ENCODE measurements around the gene SOX13. TPM values are rescaled to one million over a fixed set of nuclear protein-coding genes. Genes with fewer than 3 reads are reported as not detected.

Gene SOX13
- total and polyA plus RNA-seq, 7 experiments from 2014 or later, result 0.24 to 10.1 (median 0.85) TPM; not detected in 2

GRCh38 chr1:204103431-204103741 is 30.5 kb downstream of the SOX13 start:
- DNase-seq (no peak), ATAC-seq (no peak)
- Histone ChIP-seq H3K36me3 (ENCODE audit: control insufficient read depth in 2 of 3, insufficient read depth in 3 of 3, low read length in 3 of 3) (no peaks in the 10 kb centered on the region), H3K9me3 (ENCODE audit: control insufficient read depth in 2 of 3, low read length in 3 of 3) (no peaks in the 10 kb centered on the region), H3K27ac (ENCODE audit: low read depth, low read length) (no peak overlapping the region), H3K27me3 (ENCODE audit: control insufficient read depth in 2 of 2, insufficient read depth in 2 of 2, low read length in 2 of 2) (no peaks in the 10 kb centered on the region), H3K4me1 (ENCODE audit: control insufficient read depth in 2 of 2, insufficient read depth in 2 of 2, low read length in 2 of 2) (peaks cover 0 to 51% of the 10 kb centered on the region in 2 donors), H3K4me3 (ENCODE audit: low read length) (no peak overlapping the region)
- Mint-ChIP-seq H3K9me3 (peaks cover 0 to 3% (median 0%) of the 10 kb centered on the region in 11 donors), H3K4me3 (no peak overlapping the region), H3K27me3 (peaks cover 0 to 18% (median 4%) of the 10 kb centered on the region in 5 donors), H3K27ac (no peak overlapping the region), H3K4me1 (peaks cover 7 to 27% (median 17%) of the 10 kb centered on the region in 7 donors), H3K36me3 (peaks cover 0 to 2% (median 0%) of the 10 kb centered on the region in 5 donors)
- CTCF ChIA-PET, result no interaction called here
- intact Hi-C loops (cut with micrococcal nuclease), result no loop called here
- POLR2A ChIA-PET, result no interaction called here

- CTCF ChIA-PET, result no interaction called here
- H3K4me3 ChIP-seq (ENCODE audit: low read length), result no peak overlapping the region
- POLR2A ChIA-PET, result no interaction called here
- peak overlapping the region in 4 of 9 donors; percentile 30 to 78 (median 56) for H3K27ac Mint-ChIP-seq
- H3K27me3 Mint-ChIP-seq, result peaks cover 0 to 18% (median 4%) of the 10 kb centered on the region in 5 donors
- peaks cover 7 to 27% (median 17%) of the 10 kb centered on the region in 7 donors for H3K4me1 Mint-ChIP-seq
- H3K4me3 Mint-ChIP-seq, result peak overlapping the region in 3 of 10 donors; percentile 4 to 17 (median 9)
- no peaks in the 10 kb centered on the region for H3K9me3 ChIP-seq (ENCODE audit: control insufficient read depth in 2 of 3, low read length in 3 of 3)
- ATAC-seq, result peak; percentile 35
- no peak for DNase-seq
- no peak overlapping the region for H3K27ac ChIP-seq (ENCODE audit: low read depth, low read length)
- peaks cover 0 to 3% (median 0%) of the 10 kb centered on the region in 11 donors for H3K9me3 Mint-ChIP-seq
- H3K36me3 ChIP-seq (ENCODE audit: control insufficient read depth in 2 of 3, insufficient read depth in 3 of 3, low read length in 3 of 3), result no peaks in the 10 kb centered on the region
- peaks cover 0 to 51% of the 10 kb centered on the region in 2 donors for H3K4me1 ChIP-seq (ENCODE audit: control insufficient read depth in 2 of 2, insufficient read depth in 2 of 2, low read length in 2 of 2)
- H3K36me3 Mint-ChIP-seq, result peaks cover 0 to 2% (median 0%) of the 10 kb centered on the region in 5 donors
- H3K27me3 ChIP-seq (ENCODE audit: control insufficient read depth in 2 of 2, insufficient read depth in 2 of 2, low read length in 2 of 2), result no peaks in the 10 kb centered on the region
- intact Hi-C loops (cut with micrococcal nuclease), result no loop called here
These were observed 31.6 kb downstream of the SOX13 start for GRCh38 chr1:204104331-204105130.

GRCh38 chr1:204105131-204105515 is 32.2 kb downstream of the SOX13 start:
- H3K9me3 Mint-ChIP-seq, result peaks cover 0 to 3% (median 0%) of the 10 kb centered on the region in 11 donors
- no peak overlapping the region for H3K27ac ChIP-seq (ENCODE audit: low read depth, low read length)
- peaks cover 7 to 27% (median 17%) of the 10 kb centered on the region in 7 donors for H3K4me1 Mint-ChIP-seq
- peak overlapping the region in 3 of 9 donors; percentile 30 to 78 (median 68) for H3K27ac Mint-ChIP-seq
- H3K4me1 ChIP-seq (ENCODE audit: control insufficient read depth in 2 of 2, insufficient read depth in 2 of 2, low read length in 2 of 2), result peaks cover 0 to 51% of the 10 kb centered on the region in 2 donors
- no peaks in the 10 kb centered on the region for H3K36me3 ChIP-seq (ENCODE audit: control insufficient read depth in 2 of 3, insufficient read depth in 3 of 3, low read length in 3 of 3)
- CTCF ChIA-PET, result no interaction called here
- H3K9me3 ChIP-seq (ENCODE audit: control insufficient read depth in 2 of 3, low read length in 3 of 3), result no peaks in the 10 kb centered on the region
- H3K4me3 Mint-ChIP-seq, result peak overlapping the region in 2 of 10 donors; percentile 4 to 6
- H3K27me3 Mint-ChIP-seq, result peaks cover 0 to 17% (median 4%) of the 10 kb centered on the region in 5 donors
- intact Hi-C loops (cut with micrococcal nuclease), result no loop called here
- no peak for ATAC-seq
- no peaks in the 10 kb centered on the region for H3K27me3 ChIP-seq (ENCODE audit: control insufficient read depth in 2 of 2, insufficient read depth in 2 of 2, low read length in 2 of 2)
- POLR2A ChIA-PET, result no interaction called here
- DNase-seq, result no peak
- peaks cover 0 to 2% (median 0%) of the 10 kb centered on the region in 5 donors for H3K36me3 Mint-ChIP-seq
- no peak overlapping the region for H3K4me3 ChIP-seq (ENCODE audit: low read length)

- H3K4me1 Mint-ChIP-seq, result peaks cover 7 to 27% (median 17%) of the 10 kb centered on the region in 7 donors
- intact Hi-C loops (cut with micrococcal nuclease), result no loop called here
- no peak overlapping the region for H3K27ac ChIP-seq (ENCODE audit: low read depth, low read length)
- ATAC-seq, result no peak
- H3K27me3 Mint-ChIP-seq, result peaks cover 0 to 12% (median 4%) of the 10 kb centered on the region in 5 donors
- no peaks in the 10 kb centered on the region for H3K9me3 ChIP-seq (ENCODE audit: control insufficient read depth in 2 of 3, low read length in 3 of 3)
- no peak overlapping the region for H3K27ac Mint-ChIP-seq
- H3K27me3 ChIP-seq (ENCODE audit: control insufficient read depth in 2 of 2, insufficient read depth in 2 of 2, low read length in 2 of 2), result no peaks in the 10 kb centered on the region
- peaks cover 0 to 48% of the 10 kb centered on the region in 2 donors for H3K4me1 ChIP-seq (ENCODE audit: control insufficient read depth in 2 of 2, insufficient read depth in 2 of 2, low read length in 2 of 2)
- peaks cover 0 to 3% (median 0%) of the 10 kb centered on the region in 11 donors for H3K9me3 Mint-ChIP-seq
- no peaks in the 10 kb centered on the region for H3K36me3 ChIP-seq (ENCODE audit: control insufficient read depth in 2 of 3, insufficient read depth in 3 of 3, low read length in 3 of 3)
- no peak overlapping the region for H3K4me3 Mint-ChIP-seq
- no peak for DNase-seq
- ChIA-PET CTCF (no interaction called here), POLR2A (no interaction called here)
- peaks cover 0 to 2% (median 0%) of the 10 kb centered on the region in 5 donors for H3K36me3 Mint-ChIP-seq
- no peak overlapping the region for H3K4me3 ChIP-seq (ENCODE audit: low read length)
These were observed 33.9 kb downstream of the SOX13 start for GRCh38 chr1:204106825-204107224.

GRCh38 chr1:204107892-204108291 is 35.0 kb downstream of the SOX13 start:
- CTCF ChIA-PET, result no interaction called here
- H3K36me3 Mint-ChIP-seq, result no peaks in the 10 kb centered on the region
- peaks cover 0 to 3% (median 0%) of the 10 kb centered on the region in 11 donors for H3K9me3 Mint-ChIP-seq
- Histone ChIP-seq H3K4me1 (ENCODE audit: control insufficient read depth in 2 of 2, insufficient read depth in 2 of 2, low read length in 2 of 2) (peaks cover 0 to 37% of the 10 kb centered on the region in 2 donors), H3K9me3 (ENCODE audit: control insufficient read depth in 2 of 3, low read length in 3 of 3) (no peaks in the 10 kb centered on the region), H3K27ac (ENCODE audit: low read depth, low read length) (no peak overlapping the region), H3K27me3 (ENCODE audit: control insufficient read depth in 2 of 2, insufficient read depth in 2 of 2, low read length in 2 of 2) (no peaks in the 10 kb centered on the region), H3K36me3 (ENCODE audit: control insufficient read depth in 2 of 3, insufficient read depth in 3 of 3, low read length in 3 of 3) (no peaks in the 10 kb centered on the region), H3K4me3 (ENCODE audit: low read length) (no peak overlapping the region)
- POLR2A ChIA-PET, result no interaction called here
- H3K27ac Mint-ChIP-seq, result no peak overlapping the region
- peaks cover 0 to 10% (median 4%) of the 10 kb centered on the region in 5 donors for H3K27me3 Mint-ChIP-seq
- ATAC-seq, result no peak
- peaks cover 7 to 18% (median 10%) of the 10 kb centered on the region in 7 donors for H3K4me1 Mint-ChIP-seq
- DNase-seq, result no peak
- intact Hi-C loops (cut with micrococcal nuclease), result no loop called here
- H3K4me3 Mint-ChIP-seq, result no peak overlapping the region

- Histone ChIP-seq H3K4me3 (ENCODE audit: low read length) (no peak overlapping the region), H3K27me3 (ENCODE audit: control insufficient read depth in 2 of 2, insufficient read depth in 2 of 2, low read length in 2 of 2) (no peaks in the 10 kb centered on the region), H3K36me3 (ENCODE audit: control insufficient read depth in 2 of 3, insufficient read depth in 3 of 3, low read length in 3 of 3) (no peaks in the 10 kb centered on the region), H3K9me3 (ENCODE audit: control insufficient read depth in 2 of 3, low read length in 3 of 3) (no peaks in the 10 kb centered on the region), H3K4me1 (ENCODE audit: control insufficient read depth in 2 of 2, insufficient read depth in 2 of 2, low read length in 2 of 2) (peaks cover 0 to 31% of the 10 kb centered on the region in 2 donors), H3K27ac (ENCODE audit: low read depth, low read length) (no peak overlapping the region)
- H3K4me1 Mint-ChIP-seq, result peaks cover 7 to 12% (median 7%) of the 10 kb centered on the region in 7 donors
- H3K4me3 Mint-ChIP-seq, result no peak overlapping the region
- ChIA-PET CTCF (no interaction called here), POLR2A (no interaction called here)
- intact Hi-C loops (cut with micrococcal nuclease), result no loop called here
- no peaks in the 10 kb centered on the region for H3K36me3 Mint-ChIP-seq
- ATAC-seq (no peak), DNase-seq (no peak)
- no peak overlapping the region for H3K27ac Mint-ChIP-seq
- H3K27me3 Mint-ChIP-seq, result peaks cover 0 to 10% (median 4%) of the 10 kb centered on the region in 5 donors
- H3K9me3 Mint-ChIP-seq, result peaks cover 0 to 3% (median 0%) of the 10 kb centered on the region in 11 donors
These were observed 35.6 kb downstream of the SOX13 start for GRCh38 chr1:204108312-204109141.
